BJ (cell line): Measurements from ENCODE around the gene LNPK. TPM values are rescaled to one million over a fixed set of nuclear protein-coding genes. Genes with fewer than 3 reads are reported as not detected.

Source experiments
- CTCF ChIA-PET: fragments of 350-600 bp; formaldehyde crosslinking; extraction: SDS; loops from one replicate; lab custom pipeline; 2021; ENCODE audit warnings: antibody characterized with exemption, inconsistent platforms; lab: Yijun Ruan, JAX
- POLR2A ChIA-PET: fragments of 300-600 bp; sonication (Branson Sonifier 250); formaldehyde crosslinking; extraction: SDS; loops from one replicate; lab custom pipeline; 2021; ENCODE audit warnings: antibody characterized with exemption; lab: Charles Lee
- DNase-seq: peaks from one replicate; pipeline ENCODE4 v3.0.0-alpha.2; 2011; ENCODE audit warnings: low read depth
- H3K27me3 ChIP-seq: 2 replicates; pipeline ENCODE4 v1.6.0; 2011; ENCODE audit warnings: low read length; ENCODE audit not compliant: control insufficient read depth, insufficient read depth
- H3K36me3 ChIP-seq: 2 replicates; pipeline ENCODE4 v1.5.1; 2011; ENCODE audit warnings: low read length; ENCODE audit not compliant: control insufficient read depth, insufficient read depth
- H3K4me3 ChIP-seq: 2 replicates; pipeline ENCODE4 v1.5.1; 2011; ENCODE audit warnings: low read depth, mild to moderate bottlenecking, control low read depth, low read length
- CTCF ChIP-seq: IDR thresholded peaks from 2 replicates; pipeline ENCODE4 v1.5.1; 2011; ENCODE audit warnings: low read depth, mild to moderate bottlenecking, control low read depth, inconsistent platforms, low read length, moderate library complexity; ENCODE audit not compliant: insufficient read depth
- polyA plus RNA-seq: library from polyadenylated mRNA; depleted of rRNA; stranded (reverse); fragments of >200 nt; gene quantifications from 2 replicates; pipeline ENCODE4 v1.2.3, GENCODE V29; 2011

Gene LNPK
- polyA plus RNA-seq, 1 experiment = 19.6 TPM

- Histone ChIP-seq H3K36me3 (no peaks in the 10 kb centered on the region), H3K4me3 (no peak overlapping the region), H3K27me3 (no peaks in the 10 kb centered on the region)
- CTCF ChIA-PET = no interaction called here
- no peak for TF ChIP-seq CTCF
- POLR2A ChIA-PET = no interaction called here
- no peak for DNase-seq
Observed at GRCh38 chr2:175884697-175885393, 117.2 kb downstream of the LNPK start.

- no peak for TF ChIP-seq CTCF
- DNase-seq = no peak
- Histone ChIP-seq H3K4me3 (no peak overlapping the region), H3K36me3 (no peaks in the 10 kb centered on the region), H3K27me3 (no peaks in the 10 kb centered on the region)
- ChIA-PET POLR2A (no interaction called here), CTCF (no interaction called here)
Observed at GRCh38 chr2:175883586-175884194, 118.4 kb downstream of the LNPK start.

GRCh38 chr2:175879679-175880078 lies 122.4 kb downstream of the LNPK start:
- no peaks in the 10 kb centered on the region for H3K27me3 ChIP-seq
- no peak overlapping the region for H3K4me3 ChIP-seq
- ChIA-PET CTCF (no interaction called here), POLR2A (no interaction called here)
- DNase-seq = no peak
- H3K36me3 ChIP-seq = no peaks in the 10 kb centered on the region
- no peak for TF ChIP-seq CTCF

- no peak for DNase-seq
- TF ChIP-seq CTCF = no peak
- Histone ChIP-seq H3K4me3 (no peak overlapping the region), H3K27me3 (no peaks in the 10 kb centered on the region), H3K36me3 (no peaks in the 10 kb centered on the region)
- POLR2A ChIA-PET = no interaction called here
- CTCF ChIA-PET = interaction anchor here (0.8 to 0.9 kb wide), 2 partner anchors 21 to 70 kb away, joined by 3 read pairs; no protein-coding TSS in a partner anchor
Observed at GRCh38 chr2:175877845-175878544, 124.1 kb downstream of the LNPK start.

GRCh38 chr2:175874291-175874690 lies 127.8 kb downstream of the LNPK start:
- no peaks in the 10 kb centered on the region for H3K27me3 ChIP-seq
- TF ChIP-seq CTCF = no peak
- POLR2A ChIA-PET = no interaction called here
- no peak for DNase-seq
- H3K36me3 ChIP-seq = no peaks in the 10 kb centered on the region
- CTCF ChIA-PET = no interaction called here
- no peak overlapping the region for H3K4me3 ChIP-seq
